RWPE2 (cell line): ENCODE results near the gene KLC3.

ENCODE experiments used
- ATAC-seq: fragments of 200-7000 bp; cut with Tn5 transposase; 3 replicates; pipeline ENCODE4 v1.9.1; 2021; ENCODE audit warnings: low read depth
- DNase-seq: peaks from one replicate; pipeline ENCODE4 v3.0.0-alpha.2; 2020; ENCODE audit warnings: low spot score
- H3K27ac ChIP-seq: fragments of 450-650 bp; 2 replicates; pipeline ENCODE4 v1.5.1; 2017; ENCODE audit warnings: mild to moderate bottlenecking; ENCODE audit not compliant: poor library complexity, severe bottlenecking
- H3K27me3 ChIP-seq: fragments of 250-450 bp; sonication (Bioruptor Pico); 2 replicates; pipeline ENCODE4 v1.5.1; 2021; ENCODE audit warnings: mild to moderate bottlenecking, moderate library complexity; ENCODE audit not compliant: insufficient read depth, poor library complexity, severe bottlenecking
- H3K36me3 ChIP-seq: fragments of 250-450 bp; sonication (Bioruptor Pico); 2 replicates; pipeline ENCODE4 v1.5.1; 2020; ENCODE audit warnings: low read depth, mild to moderate bottlenecking, moderate library complexity
- H3K4me1 ChIP-seq: fragments of 250-450 bp; sonication (Bioruptor Pico); 2 replicates; pipeline ENCODE4 v1.5.1; 2021; ENCODE audit warnings: mild to moderate bottlenecking, moderate library complexity; ENCODE audit not compliant: insufficient read depth, poor library complexity, severe bottlenecking
- H3K4me3 ChIP-seq: fragments of 250-450 bp; sonication (Bioruptor Pico); 2 replicates; pipeline ENCODE4 v1.5.1; 2021; ENCODE audit warnings: mild to moderate bottlenecking, moderate library complexity; ENCODE audit not compliant: severe bottlenecking
- H3K9me3 ChIP-seq: fragments of 250-450 bp; sonication (Bioruptor Pico); 2 replicates; pipeline ENCODE4 v1.5.1; 2021; ENCODE audit warnings: mild to moderate bottlenecking, moderate library complexity; ENCODE audit not compliant: severe bottlenecking
- TF ChIP-seq, protein P1 (sequence below): fragments of 450-650 bp; IDR thresholded peaks from one replicate; pipeline ENCODE4 v1.5.1; 2017; ENCODE audit warnings: mild to moderate bottlenecking, moderate library complexity; ENCODE audit not compliant: poor library complexity, severe bottlenecking

KLC3 gene

DNA sequence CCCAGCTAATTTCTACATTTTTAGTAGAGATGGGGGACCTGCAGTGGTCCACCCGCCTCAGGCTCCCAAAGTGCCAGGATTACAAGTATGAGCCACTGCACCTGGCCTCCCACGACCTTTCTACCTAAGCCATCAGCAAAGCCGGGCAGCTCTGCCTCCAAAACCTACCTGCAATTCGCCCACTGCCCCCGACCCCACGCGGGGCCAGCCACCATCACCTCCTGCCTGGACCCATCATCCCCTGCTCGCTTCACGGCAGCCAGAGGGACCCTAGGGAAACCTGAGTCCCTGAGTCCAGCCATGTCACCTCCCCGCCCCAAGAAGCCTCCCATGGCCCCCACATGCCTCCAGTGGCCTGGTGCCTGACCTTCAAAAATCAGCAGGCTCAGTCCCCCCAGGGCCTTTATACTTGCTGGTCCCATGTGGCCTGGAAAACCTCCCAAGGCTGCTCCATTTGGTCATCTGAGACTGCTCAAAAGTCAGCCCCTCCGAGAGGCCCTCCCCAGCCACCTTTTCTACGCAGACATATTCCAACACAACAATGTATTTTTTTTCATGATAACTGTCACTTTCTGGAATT, 17.8 kb downstream of the KLC3 start:
- H3K27ac ChIP-seq = no peak overlapping the region
- H3K36me3 ChIP-seq = peaks cover 95% of the 10 kb centered on the region
- no peak for DNase-seq
- no peak overlapping the region for H3K4me3 ChIP-seq
- no peaks in the 10 kb centered on the region for H3K9me3 ChIP-seq
- ATAC-seq = no peak
- no peaks in the 10 kb centered on the region for H3K27me3 ChIP-seq
- no peaks in the 10 kb centered on the region for H3K4me1 ChIP-seq
- TF ChIP-seq, protein P1, sequence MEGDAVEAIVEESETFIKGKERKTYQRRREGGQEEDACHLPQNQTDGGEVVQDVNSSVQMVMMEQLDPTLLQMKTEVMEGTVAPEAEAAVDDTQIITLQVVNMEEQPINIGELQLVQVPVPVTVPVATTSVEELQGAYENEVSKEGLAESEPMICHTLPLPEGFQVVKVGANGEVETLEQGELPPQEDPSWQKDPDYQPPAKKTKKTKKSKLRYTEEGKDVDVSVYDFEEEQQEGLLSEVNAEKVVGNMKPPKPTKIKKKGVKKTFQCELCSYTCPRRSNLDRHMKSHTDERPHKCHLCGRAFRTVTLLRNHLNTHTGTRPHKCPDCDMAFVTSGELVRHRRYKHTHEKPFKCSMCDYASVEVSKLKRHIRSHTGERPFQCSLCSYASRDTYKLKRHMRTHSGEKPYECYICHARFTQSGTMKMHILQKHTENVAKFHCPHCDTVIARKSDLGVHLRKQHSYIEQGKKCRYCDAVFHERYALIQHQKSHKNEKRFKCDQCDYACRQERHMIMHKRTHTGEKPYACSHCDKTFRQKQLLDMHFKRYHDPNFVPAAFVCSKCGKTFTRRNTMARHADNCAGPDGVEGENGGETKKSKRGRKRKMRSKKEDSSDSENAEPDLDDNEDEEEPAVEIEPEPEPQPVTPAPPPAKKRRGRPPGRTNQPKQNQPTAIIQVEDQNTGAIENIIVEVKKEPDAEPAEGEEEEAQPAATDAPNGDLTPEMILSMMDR = no peak

DNA sequence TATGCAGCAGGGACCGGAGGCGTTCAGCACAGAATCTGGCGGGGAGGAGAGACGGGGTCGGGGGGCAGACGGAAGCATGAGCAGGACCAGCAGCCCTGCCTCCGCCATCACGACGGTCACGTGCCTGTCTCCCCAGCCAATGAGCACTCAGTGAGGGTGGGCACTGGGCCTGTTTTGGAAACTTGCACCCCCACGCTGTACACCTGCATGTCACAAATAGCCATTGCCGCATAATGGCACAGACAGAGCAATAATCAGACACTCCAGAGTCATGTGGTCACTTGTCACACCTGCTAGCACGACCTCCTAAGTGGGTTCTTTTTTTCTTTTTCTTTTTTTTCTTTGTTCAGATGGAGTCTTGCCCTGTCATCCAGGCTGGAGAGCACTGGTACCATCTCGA, 21.1 kb downstream of the KLC3 start:
- TF ChIP-seq, protein P1 = no peak
- Histone ChIP-seq H3K36me3 (peaks cover 89% of the 10 kb centered on the region), H3K4me1 (no peaks in the 10 kb centered on the region), H3K27me3 (no peaks in the 10 kb centered on the region), H3K4me3 (no peak overlapping the region), H3K27ac (no peak overlapping the region), H3K9me3 (no peaks in the 10 kb centered on the region)
- ATAC-seq (no peak), DNase-seq (no peak)

DNA sequence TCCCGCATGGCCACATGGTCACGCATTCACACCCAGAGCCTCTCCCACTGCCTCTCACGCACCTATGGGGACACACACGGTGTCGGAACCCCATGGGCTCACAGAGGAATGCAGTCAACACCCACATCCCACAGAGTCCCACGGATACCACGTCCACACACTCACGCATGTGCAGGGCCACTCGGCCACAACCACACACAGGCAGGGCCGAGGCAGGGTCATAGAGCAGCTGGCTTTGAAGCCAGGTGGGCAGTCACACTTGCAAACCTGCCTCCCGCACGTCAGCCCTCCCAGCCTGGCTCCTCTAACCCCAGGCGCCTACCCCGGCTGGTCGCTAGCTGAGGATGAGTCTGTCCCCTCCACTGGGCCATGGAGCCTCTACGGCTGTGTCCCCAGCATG, 21.7 kb downstream of the KLC3 start:
- Histone ChIP-seq H3K27ac (no peak overlapping the region), H3K36me3 (peaks cover 89% of the 10 kb centered on the region), H3K4me3 (no peak overlapping the region), H3K9me3 (no peaks in the 10 kb centered on the region), H3K4me1 (no peaks in the 10 kb centered on the region), H3K27me3 (no peaks in the 10 kb centered on the region)
- TF ChIP-seq, protein P1 = no peak
- DNase-seq (no peak), ATAC-seq (no peak)

DNA sequence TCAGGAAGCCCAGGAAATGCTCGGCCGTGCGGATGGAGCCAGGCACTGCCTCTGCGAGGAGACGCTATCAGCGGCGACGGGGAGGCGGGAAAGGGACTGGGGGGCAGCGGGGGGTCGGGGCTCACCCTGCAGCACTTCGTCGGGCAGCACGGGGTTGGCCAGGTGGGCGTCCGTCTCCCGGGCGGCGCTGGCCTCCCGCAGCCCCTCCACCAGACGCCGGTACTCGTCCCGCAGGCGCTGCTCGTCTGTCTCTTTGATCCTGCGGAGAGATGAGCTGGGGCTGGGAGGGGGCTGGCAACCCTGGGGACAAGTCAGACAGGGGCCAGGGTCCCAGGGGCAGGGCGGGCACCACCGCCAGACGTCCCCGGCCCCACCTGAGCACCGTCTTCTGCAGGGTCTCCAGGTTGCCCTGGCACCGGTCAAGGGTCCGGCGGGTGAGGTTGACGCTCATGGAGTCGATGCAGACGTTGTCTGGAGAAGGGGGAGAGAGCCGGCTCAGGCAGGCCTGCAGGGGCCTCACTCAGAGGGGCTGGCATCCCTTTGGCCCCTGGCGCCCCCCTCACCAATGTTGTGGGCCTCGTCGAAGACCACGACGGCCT, 23.4 kb downstream of the KLC3 start:
- peaks cover 90% of the 10 kb centered on the region for H3K36me3 ChIP-seq

DNA sequence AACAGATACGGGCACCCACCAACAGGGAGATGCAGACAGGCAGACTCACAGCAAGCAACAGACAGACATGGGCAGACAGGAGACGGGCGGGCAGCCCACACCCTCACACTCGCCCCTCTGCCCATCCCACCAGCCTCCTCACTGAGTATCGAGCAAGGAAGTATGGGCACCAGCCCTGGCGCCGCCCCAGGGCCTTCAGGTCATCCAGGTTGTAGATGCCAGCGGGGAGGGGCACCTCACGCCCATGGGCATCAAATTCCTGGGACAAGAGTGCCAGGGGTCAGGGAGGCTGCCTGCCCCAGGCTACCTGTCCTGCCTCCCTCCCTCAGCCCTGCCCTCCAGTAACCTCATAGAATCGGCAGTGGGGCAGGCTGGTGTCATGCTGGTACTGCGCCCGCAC, 24.1 kb downstream of the KLC3 start:
- Histone ChIP-seq H3K27me3 (no peaks in the 10 kb centered on the region), H3K4me3 (no peak overlapping the region), H3K27ac (no peak overlapping the region), H3K4me1 (peaks cover 5% of the 10 kb centered on the region), H3K36me3 (peaks cover 87% of the 10 kb centered on the region), H3K9me3 (no peaks in the 10 kb centered on the region)
- DNase-seq (no peak), ATAC-seq (no peak)
- TF ChIP-seq, protein P1 = no peak

More for the DNA sequence above, 23.4 kb downstream of the KLC3 start:
- no peak for DNase-seq
- TF ChIP-seq, protein P1 = no peak
- Histone ChIP-seq H3K4me3 (no peak overlapping the region), H3K27ac (no peak overlapping the region), H3K27me3 (no peaks in the 10 kb centered on the region), H3K9me3 (no peaks in the 10 kb centered on the region), H3K4me1 (no peaks in the 10 kb centered on the region)
- ATAC-seq = no peak
